Right kidney (tissue), 1 donor: ENCODE data around the gene GRK7.
"Not testable (repeated sequence)": the region's sequence is repeated elsewhere in the genome, so short reads cannot be mapped to it uniquely, and the experiment has no call there.

Source experiments
- DNase-seq: peaks from one replicate; pipeline ENCODE4 v3.0.0-alpha.2; 2016

GRK7 gene

GRCh38 chr3:141796081-141796888, 33.1 kb downstream of the GRK7 start:
- DNase-seq, result peak; percentile 30

DNA sequence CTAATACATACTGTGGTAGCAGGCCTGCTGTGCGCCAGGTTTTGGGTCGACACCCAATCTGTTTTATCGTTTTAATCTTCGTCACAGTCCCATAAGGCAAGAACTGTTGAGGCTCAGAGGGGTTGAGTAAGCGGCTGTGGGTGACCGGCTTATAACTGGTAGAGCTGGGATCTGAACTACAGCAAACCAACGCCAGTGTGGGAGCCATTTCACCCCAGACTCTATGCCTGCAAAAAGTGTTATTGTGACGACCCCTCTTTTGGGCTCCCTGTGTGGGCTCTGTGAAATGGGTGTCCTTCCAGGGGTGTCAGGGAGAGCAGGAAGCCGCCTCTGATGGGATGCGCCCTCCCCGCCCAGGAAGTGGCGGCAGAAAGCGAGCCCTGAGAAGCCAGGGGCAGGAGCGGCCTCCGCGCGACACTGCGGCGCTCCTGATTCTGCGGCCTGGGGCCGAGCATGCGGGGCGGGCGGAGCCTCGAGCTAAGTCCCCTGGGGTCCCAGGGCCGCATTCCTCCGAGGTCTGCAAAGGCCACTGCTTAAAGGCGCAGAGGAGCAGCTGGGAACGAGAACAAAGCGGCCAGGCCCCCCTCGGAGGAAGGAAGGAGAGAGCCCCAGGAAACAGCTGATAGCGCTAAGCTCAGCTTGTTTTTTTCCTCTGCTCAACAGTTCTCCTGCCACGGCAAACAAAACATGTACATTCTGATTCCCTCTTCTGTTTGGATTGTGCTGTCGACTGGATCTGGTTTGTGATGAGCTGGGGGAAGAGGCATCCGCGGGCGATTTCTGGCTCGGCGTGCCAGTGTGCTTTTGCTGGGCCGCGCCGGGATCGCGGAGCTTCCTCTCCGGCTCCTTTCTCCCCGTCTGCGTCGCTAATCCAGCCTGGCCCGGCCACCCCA, 33.9 kb downstream of the GRK7 start:
- peak; percentile 89 for DNase-seq

DNA sequence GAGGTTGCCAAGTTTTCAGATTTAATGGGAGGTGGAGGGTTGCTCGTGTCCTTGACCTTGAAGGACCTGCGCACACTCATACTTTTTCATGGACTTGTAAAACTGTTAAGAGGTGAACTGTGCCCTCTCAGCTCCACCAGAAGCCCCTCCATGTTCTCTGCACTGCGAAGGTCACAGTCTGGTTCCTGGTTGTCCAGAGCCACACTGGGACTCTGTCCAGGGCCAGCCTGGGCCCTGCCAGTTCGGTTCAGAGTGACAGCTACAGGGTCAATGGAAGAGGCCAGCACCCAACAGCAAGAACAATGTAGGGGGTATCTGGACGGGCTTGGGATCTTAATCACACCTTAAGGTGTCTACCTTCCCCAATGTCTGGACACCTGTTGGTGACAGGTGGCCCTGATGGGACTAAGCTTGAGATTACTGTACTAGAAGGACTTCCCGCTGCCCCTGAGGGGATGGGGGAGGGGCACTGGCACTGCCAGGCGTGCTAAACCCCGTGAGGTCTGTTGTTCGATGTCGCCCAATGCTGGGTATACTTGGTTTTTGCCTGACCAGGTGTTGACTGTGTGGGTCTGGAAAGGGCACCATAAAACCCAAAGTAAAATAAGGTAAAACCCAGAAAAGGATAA, 34.7 kb downstream of the GRK7 start:
- DNase-seq, result no peak

DNA sequence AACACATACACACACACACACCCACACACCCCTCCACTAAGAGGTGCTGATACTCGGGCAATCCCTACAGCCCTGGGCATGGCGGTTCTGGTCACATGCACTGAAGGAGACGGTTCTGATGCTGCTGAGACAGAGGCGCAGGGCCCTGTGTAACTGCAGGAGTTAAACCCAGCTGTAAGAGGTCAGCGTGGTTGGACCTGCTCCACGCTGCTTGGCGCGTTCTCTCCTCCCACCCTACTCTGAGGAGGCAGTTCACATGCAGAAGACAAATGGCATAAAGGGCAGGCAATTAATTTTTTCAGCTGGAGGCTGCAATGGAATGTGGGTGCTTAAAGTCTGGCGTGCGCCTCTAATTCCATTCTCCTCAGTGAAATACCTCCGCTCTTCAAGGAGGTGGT, 35.2 kb downstream of the GRK7 start:
- peak; percentile 61 for DNase-seq

DNA sequence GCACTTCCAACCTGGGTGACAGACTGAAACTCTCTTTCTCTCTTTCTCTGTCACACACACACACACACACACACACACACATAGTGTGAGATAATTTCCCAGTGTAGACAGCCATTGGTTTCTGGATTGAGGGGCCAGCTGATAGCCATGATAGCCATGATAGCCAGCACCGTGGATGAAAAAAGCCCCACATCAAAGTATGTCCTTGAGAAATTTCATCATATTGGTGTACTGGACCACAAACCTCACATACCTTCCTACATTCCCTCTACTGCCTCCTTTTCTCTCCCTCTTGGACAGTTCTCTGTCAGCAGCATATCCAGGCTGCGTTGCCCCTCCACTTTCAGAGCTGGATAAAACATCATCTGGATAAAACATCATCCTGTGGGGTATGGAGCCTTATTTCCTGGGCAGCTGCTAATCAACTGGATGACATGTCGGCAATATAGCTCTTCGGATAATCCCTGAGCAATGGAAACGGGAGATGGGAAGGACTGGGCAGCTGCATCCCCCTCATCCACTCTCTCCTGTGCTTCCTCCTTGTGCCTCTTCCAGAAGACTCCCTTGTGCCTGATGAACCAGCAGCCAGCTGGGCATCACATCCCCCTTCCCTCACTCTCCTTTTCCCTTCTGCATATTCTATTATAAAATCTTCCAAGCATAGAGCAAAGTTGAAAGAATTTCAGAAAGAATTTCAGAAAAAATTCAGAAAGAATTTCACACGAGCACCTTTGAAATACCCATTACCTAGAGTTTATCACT, 39.3 kb downstream of the GRK7 start:
- DNase-seq, result no peak

DNA sequence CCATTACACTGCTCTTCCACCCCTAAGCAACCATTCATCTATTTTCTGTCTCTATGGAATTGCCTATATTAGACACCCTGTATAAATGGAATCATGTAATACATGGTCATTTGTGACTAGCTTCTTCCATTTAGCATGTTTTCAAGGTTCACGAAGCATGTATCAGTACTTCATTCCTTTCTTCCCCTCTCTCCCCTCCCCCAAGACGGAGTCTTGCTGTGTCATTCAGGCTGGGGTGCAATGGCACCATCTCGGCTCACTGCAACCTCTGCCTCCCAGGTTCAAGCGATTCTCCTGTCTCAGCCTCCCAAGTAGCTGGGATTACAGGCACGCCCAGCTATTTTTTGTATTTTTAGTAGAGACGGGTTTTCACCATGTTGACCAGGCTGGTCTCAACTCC, 40.3 kb downstream of the GRK7 start:
- DNase-seq, result not testable (repeated sequence)

- no peak for DNase-seq
Observed at GRCh38 chr3:141804447-141804777, 41.2 kb downstream of the GRK7 start.

DNA sequence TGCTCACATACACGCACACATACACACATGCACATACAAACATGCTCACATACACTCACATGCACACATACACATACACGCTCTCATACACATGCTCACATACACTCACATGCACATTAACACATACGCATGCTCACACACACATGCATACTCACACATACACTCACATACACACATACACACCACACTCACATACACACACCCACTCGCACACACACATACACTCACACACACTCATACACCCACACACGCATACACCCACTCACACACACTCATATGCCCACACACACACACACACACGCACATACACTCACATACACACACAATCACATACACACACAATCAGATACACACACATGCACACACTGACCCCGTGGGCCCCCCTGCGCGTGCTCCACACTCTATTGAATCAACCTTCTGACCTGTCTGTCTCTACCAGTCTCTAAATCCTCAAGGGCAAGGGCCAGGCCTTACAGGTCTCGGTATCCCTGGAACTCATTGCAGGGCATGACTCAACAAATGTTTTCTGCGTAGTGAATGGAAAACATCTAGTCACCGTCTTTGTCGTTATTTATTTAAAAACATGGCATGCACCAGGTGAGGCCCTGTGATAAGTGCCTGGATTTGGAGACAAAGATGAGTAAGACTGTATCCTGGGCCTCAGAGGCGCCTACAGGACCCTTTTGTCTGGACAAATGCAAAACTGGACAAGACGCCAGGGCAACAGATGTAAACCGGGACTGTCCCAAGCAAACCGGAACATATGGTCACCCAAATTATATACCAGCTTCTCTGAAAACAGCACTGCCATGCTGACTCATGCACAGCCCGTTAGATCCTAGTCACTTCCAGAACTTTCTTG, 41.8 kb downstream of the GRK7 start:
- DNase-seq, result no peak

DNA sequence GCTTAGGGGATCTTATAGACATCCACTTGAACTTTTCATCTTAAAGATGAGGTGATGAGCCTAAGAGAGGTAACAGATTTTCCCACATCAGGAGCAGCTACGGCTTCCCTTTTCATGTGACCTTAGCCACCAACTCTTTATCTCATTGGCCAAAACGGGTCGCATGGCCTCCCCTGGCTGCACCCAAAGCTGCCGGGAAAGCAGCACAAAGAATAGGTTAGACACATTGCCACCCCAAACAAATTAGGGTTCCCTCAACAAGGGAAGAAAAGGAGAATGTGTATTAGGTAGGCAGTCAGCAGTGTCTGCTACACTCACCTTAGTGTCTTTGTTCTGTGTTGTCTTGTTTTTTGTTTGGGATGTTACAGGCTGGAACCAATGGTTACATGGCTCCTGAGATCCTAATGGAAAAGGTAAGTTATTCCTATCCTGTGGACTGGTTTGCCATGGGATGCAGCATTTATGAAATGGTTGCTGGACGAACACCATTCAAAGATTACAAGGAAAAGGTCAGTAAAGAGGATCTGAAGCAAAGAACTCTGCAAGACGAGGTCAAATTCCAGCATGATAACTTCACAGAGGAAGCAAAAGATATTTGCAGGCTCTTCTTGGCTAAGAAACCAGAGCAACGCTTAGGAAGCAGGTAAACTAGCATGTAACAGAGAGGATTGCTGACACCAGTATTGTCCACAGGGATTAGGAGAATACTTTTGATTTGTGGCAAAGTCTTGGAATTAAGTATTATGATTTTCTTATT, 44.2 kb downstream of the GRK7 start:
- no peak for DNase-seq

- no peak for DNase-seq
Observed at GRCh38 chr3:141808586-141808985, 45.4 kb downstream of the GRK7 start.

GRCh38 chr3:141810161-141810560, 47.0 kb downstream of the GRK7 start:
- no peak for DNase-seq

GRCh38 chr3:141811348-141811747, 48.1 kb downstream of the GRK7 start:
- no peak for DNase-seq

DNA sequence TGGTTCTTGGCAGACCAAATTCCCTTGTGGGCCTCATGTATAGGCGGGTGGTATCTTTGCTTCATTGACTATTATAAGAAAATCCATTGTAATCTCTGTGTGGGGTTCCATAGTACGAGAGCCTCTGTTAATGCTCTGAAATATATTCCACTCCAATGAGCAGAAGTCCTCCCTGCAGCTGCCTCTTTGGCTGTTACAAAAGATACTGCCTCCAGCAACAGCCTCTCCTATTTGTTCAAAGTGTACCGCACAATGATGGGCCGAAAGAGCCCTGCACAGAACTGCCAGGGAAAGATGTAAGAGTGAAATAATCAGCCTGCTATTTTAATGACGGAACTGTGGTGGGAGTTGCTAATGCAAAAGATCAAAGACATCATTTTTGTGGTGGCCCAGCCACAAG, 48.9 kb downstream of the GRK7 start:
- DNase-seq, result no peak

DNA sequence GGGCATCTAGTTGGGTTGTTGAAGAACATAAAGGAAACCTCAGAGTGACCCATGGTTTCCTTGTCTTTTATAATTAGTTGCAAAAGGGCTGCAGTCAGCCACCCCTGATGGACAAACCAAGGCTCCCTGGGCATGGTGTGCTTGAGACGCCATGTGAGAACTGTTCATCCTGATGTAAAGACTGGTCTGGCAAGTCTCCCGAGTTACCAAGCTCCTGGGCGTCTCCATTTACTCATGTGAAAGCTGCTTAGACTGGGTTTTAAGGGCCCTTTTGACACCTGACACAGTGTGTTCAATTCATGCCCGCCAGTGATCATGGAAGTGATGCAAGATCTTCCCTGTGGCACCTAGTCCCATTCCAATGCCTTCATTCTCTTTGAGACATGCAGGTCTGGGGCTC, 49.4 kb downstream of the GRK7 start:
- no peak for DNase-seq
